ENCODE data around the gene PABPC3. TPM values are rescaled to one million over a fixed set of nuclear protein-coding genes. Genes with fewer than 3 reads are reported as not detected.

PABPC3 gene
- total RNA-seq, 1 experiment from 2014 or later: 0.13 TPM

GRCh38 chr13:25097426-25097825 lies 1.5 kb downstream of the PABPC3 start:
- DNase-seq (ENCODE audit: low read depth, low spot score): no peak
- in situ Hi-C loops (cut with HindIII; ENCODE audit: low pct_unique_long_range_greater_than_20kb, low sequenced_read_pairs): no loop called here

DNA sequence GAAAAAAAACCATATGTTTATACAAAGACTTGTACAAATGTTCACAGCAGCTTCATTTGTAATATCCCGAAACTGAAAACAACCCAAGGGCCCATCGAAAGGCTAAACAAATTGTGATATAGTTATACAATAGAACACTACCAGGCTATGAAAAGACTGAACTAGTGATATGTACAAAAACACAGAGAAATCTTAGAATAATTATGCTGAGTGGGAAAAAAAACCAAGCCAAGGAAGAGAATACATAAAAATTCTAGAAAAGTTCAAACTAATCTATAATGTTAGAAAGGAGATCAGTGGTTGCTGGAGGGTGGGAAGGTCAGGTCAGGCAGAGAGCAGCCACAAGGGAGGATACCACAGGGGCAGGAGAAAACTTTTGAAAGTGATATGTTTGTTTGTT lies 7.8 kb downstream of the PABPC3 start:
- DNase-seq (ENCODE audit: low read depth, low spot score): no peak
- in situ Hi-C loops (cut with HindIII; ENCODE audit: low pct_unique_long_range_greater_than_20kb, low sequenced_read_pairs): no loop called here

DNA sequence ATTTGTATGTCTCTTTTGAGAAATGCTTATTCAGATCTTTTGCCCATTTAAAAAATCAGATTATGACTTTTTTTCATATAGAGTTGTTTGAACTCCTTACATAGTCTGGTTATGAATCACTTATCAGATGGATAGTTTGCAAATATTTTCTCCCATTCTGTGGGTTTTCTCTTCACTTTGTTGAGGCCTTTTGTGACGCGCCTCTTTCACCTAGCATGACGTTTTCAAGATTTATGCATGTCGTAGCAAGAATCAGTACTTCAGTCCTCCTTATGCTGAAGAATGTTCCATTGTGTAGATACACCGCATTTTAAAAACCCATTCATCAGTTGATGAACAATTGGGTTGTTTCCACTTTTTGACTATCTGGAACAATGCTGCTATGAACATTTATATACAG lies 13.4 kb downstream of the PABPC3 start:
- DNase-seq (ENCODE audit: low read depth, low spot score): no peak
- in situ Hi-C loops (cut with HindIII; ENCODE audit: low pct_unique_long_range_greater_than_20kb, low sequenced_read_pairs): no loop called here

GRCh38 chr13:25110956-25111584 lies 15.1 kb downstream of the PABPC3 start:
- DNase-seq (ENCODE audit: low read depth, low spot score): no peak
- in situ Hi-C loops (cut with HindIII; ENCODE audit: low pct_unique_long_range_greater_than_20kb, low sequenced_read_pairs): no loop called here

GRCh38 chr13:25111585-25111956 lies 15.6 kb downstream of the PABPC3 start:
- in situ Hi-C loops (cut with HindIII; ENCODE audit: low pct_unique_long_range_greater_than_20kb, low sequenced_read_pairs): no loop called here
- DNase-seq (ENCODE audit: low read depth, low spot score): no peak

- DNase-seq (ENCODE audit: low read depth, low spot score): no peak
- in situ Hi-C loops (cut with HindIII; ENCODE audit: low pct_unique_long_range_greater_than_20kb, low sequenced_read_pairs): no loop called here
Observed at GRCh38 chr13:25112695-25113255, 16.8 kb downstream of the PABPC3 start.

DNA sequence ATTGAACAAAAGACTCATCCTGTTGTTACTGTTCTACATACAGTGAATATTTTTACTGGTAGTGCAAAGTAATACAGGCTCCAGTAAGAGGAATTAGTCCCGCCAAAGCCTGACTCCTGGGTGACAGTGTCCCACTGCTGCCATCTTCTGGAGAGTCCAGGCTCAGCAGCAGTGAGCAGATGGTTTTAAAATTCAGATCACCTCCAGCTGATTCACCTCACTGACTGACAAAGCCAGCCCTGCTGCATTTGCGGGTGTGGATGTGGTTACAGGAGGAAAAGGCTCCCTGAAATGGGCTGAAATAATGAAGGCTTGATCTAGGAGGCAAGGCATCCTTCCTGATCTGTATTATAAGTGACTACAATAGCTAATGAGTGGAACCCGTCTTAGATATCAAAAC lies 18.3 kb downstream of the PABPC3 start:
- DNase-seq (ENCODE audit: low read depth, low spot score): peak; percentile 87
- in situ Hi-C loops (cut with HindIII; ENCODE audit: low pct_unique_long_range_greater_than_20kb, low sequenced_read_pairs): no loop called here

- DNase-seq (ENCODE audit: low read depth, low spot score): no peak
- in situ Hi-C loops (cut with HindIII; ENCODE audit: low pct_unique_long_range_greater_than_20kb, low sequenced_read_pairs): no loop called here
Observed at GRCh38 chr13:25116044-25116443, 20.1 kb downstream of the PABPC3 start.

- DNase-seq (ENCODE audit: low read depth, low spot score): no peak
- in situ Hi-C loops (cut with HindIII; ENCODE audit: low pct_unique_long_range_greater_than_20kb, low sequenced_read_pairs): no loop called here
Observed at GRCh38 chr13:25117312-25117711, 21.4 kb downstream of the PABPC3 start.

DNA sequence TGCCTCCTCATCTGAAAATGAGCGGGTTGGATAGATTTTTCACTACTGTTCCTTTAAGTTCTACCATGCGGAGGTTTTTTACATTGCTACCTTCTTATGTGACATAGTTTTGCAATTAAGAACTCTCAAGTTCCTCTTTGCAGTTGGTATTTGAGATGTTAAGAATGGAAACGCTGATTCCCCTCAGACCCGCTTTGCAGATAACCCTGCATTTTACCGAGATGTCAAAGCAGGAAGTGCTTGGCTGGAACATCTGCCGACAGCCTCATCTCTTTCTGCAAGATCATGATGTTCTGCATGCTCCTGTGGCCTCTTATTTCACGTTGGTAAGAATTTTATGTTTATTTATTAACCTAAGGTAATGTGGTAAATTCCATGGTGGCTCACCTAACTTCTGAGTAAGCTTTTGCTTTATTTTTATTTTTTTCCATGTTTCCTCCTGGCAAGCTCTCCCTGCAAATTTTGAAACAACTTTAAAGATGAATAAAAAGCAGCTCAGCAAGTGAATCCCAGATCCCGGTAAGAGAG lies 22.5 kb downstream of the PABPC3 start:
- DNase-seq (ENCODE audit: low read depth, low spot score): no peak
- in situ Hi-C loops (cut with HindIII; ENCODE audit: low pct_unique_long_range_greater_than_20kb, low sequenced_read_pairs): no loop called here

GRCh38 chr13:25130944-25131343 lies 35.0 kb downstream of the PABPC3 start:
- DNase-seq (ENCODE audit: low read depth, low spot score): no peak
- in situ Hi-C loops (cut with HindIII; ENCODE audit: low pct_unique_long_range_greater_than_20kb, low sequenced_read_pairs): no loop called here

DNA sequence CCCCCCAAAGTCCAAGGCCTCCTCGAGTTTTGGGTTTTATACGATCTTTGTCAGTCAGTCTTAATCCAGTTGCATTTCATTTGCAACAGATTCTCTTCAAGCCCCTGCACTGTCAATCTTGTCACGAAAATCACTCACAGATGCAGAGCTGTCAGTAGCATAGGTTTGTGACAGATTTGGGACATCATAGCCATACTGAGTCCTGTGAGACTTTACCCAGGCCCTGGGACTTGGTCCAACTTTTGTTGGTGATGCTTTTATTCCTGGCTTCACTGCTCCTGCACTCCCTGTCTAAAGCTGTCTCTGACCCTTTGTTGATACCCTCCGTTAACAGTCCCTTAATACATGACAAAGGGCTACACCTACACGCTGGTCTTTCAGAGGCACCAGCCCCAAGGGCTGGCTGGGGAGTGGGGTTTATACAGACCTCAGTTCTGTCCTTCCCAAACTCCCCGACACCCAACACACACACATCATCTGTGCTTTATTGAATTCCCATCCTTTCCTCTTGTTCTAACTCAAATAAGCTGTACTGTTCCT lies 36.0 kb downstream of the PABPC3 start:
- no peak for DNase-seq (ENCODE audit: low read depth, low spot score)
- in situ Hi-C loops (cut with HindIII; ENCODE audit: low pct_unique_long_range_greater_than_20kb, low sequenced_read_pairs): no loop called here

DNA sequence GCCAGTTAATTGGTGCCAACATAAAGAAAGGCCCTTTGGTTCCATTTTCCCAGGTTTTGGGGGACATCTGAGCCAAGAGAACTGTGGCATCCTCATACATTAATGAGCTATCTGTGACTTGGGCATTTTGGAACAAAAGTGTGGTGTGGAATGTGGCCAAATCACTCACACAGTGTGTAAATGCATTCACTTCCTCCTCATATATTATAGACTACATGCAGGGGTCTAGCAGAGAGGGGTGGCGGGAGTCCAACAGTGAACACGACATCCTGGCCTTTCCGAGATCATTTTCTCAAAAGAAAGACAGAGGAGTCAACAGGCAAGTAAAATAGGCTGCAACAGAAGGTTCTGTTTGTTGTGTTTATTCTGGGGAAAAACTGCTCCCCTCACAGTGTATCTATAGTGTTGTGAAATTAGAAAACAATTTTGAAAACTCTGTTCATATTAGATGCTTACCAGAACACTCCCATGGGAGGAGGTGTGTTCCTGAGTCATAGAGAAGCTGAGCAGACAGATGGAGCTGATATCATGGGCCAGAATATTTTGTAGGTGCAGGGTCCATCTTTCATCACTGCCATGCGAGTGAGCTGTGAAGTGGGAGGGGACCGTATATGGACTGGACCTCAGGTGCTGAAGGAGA lies 36.9 kb downstream of the PABPC3 start:
- in situ Hi-C loops (cut with HindIII; ENCODE audit: low pct_unique_long_range_greater_than_20kb, low sequenced_read_pairs): no loop called here

GRCh38 chr13:25135896-25136295 lies 40.0 kb downstream of the PABPC3 start:
- DNase-seq (ENCODE audit: low read depth, low spot score): no peak
- in situ Hi-C loops (cut with HindIII; ENCODE audit: low pct_unique_long_range_greater_than_20kb, low sequenced_read_pairs): no loop called here

More for the DNA sequence above, 36.9 kb downstream of the PABPC3 start:
- no peak for DNase-seq (ENCODE audit: low read depth, low spot score)

DNA sequence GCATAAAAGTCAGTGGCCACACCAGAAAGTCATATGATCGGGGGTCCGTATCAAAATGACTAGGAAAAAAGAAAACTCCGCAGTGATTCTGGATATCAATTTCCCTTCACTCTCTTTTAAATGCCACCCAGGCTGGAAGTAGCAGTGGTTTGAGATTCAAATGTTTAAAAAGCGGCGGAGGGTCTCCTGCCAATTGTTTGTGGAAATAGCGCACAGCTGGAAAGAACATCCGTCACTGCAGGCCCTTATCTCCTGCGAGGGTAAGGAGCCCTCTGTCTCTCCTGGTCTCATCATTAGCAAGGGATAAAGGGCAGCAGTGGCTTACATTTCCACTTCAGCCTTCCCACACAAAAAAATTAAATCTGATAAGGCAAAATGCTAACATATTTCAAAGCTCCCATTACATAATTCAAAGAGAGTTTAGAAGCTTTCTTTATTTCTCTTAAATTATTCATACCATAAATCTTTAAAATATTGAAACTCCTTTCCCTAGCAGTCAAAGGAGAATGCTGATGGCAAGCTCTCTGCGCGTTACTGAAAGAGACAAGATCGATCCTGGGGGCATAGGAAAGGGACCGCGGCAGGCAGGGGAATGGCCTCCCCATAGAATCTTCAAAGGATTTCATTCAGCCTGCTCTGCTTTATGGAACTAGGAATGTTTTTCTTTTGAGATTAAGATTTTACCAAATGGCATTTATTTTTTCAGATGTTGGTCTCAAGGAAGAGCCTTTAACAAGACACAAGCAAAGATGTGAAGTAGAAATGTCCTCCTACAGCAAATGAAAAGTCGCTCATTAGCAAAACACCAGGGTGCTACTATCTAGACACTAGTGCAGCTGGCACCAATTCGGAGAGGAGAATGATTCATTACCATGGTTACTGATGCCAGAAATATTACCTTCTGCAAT lies 41.2 kb downstream of the PABPC3 start:
- in situ Hi-C loops (cut with HindIII; ENCODE audit: low pct_unique_long_range_greater_than_20kb, low sequenced_read_pairs): no loop called here
- no peak for DNase-seq (ENCODE audit: low read depth, low spot score)

- in situ Hi-C loops (cut with HindIII; ENCODE audit: low pct_unique_long_range_greater_than_20kb, low sequenced_read_pairs): no loop called here
- DNase-seq (ENCODE audit: low read depth, low spot score): no peak
Observed at GRCh38 chr13:25137788-25138115, 41.8 kb downstream of the PABPC3 start.

DNA sequence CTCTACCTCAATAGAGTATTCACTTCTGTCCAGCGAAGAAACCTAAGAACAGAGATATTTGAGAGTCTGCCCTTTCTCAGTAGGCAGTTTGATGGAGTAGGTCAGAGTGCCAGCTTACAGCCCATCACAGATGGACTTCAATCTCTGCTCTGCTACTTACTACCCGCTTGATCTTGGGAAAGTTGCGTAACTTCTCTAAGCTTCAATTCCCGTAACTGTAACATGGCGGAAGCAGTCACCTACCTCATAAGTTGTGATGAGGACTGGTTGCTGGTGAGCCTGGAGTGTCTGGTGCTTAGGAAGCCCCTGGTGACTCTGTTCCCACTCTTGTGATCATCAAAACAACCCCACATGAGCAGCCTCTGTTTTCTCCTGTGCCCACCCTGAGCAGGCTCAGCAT lies 45.1 kb downstream of the PABPC3 start:
- in situ Hi-C loops (cut with HindIII; ENCODE audit: low pct_unique_long_range_greater_than_20kb, low sequenced_read_pairs): no loop called here
- DNase-seq (ENCODE audit: low read depth, low spot score): no peak

- in situ Hi-C loops (cut with HindIII; ENCODE audit: low pct_unique_long_range_greater_than_20kb, low sequenced_read_pairs): no loop called here
- no peak for DNase-seq (ENCODE audit: low read depth, low spot score)
Observed at GRCh38 chr13:25143706-25144105, 47.8 kb downstream of the PABPC3 start.
